IPS-NIHi11 (cell line): ENCODE data around the gene CCHCR1.

Source experiments
- DNase-seq: peaks from one replicate; pipeline ENCODE4 v3.0.0; 2012; ENCODE audit warnings: mixed read lengths, low spot score

Gene CCHCR1

GRCh38 chr6:31162463-31163165 is 5.0 kb upstream of the CCHCR1 start:
- DNase-seq, result no peak

DNA sequence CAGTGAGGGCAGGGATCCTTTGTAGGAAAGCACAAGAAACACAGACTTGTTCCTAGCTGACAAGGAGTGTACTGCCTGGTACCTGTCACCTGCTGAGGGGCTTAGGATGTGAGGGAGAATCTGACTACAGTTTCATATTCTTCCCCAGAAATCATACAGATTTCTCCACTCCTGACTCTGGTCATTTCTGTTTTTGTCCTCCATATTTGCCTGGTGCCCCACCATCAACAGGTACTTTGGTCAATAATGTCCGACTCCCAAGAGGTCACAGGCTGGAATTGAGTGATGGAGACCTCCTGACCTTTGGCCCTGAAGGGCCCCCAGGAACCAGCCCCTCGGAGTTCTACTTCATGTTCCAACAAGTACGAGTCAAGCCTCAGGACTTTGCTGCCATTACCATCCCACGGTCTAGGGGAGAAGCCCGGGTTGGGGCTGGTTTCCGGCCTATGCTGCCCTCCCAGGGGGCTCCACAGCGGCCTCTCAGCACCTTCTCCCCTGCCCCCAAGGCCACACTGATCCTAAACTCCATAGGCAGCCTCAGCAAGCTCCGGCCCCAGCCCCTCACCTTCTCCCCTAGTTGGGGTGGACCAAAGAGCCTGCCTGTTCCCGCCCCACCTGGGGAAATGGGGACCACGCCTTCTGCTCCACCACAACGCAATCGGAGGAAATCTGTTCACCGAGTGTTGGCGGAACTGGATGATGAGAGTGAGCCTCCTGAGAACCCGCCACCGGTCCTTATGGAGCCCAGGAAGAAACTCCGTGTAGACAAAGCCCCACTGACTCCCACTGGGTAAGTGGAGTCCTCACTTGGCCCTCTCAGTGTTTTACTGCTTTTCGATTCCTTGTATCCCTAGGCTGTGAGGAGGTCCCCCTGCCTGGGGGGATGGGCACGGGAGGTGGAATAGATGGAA is 3.9 kb upstream of the CCHCR1 start:
- DNase-seq, result no peak

- DNase-seq, result peak; percentile 61
Measured at GRCh38 chr6:31158863-31159855, 1.6 kb upstream of the CCHCR1 start.

GRCh38 chr6:31158140-31158862 is 699 bp upstream of the CCHCR1 start, which contains the start of gene TCF19:
TCF19 (plus strand) TSS chr6:31158589; CDS start chr6:31159470, 881 bp downstream.
- peak; percentile 98 for DNase-seq

GRCh38 chr6:31156641-31157040 is 961 bp downstream of the CCHCR1 start:
- no peak for DNase-seq

DNA sequence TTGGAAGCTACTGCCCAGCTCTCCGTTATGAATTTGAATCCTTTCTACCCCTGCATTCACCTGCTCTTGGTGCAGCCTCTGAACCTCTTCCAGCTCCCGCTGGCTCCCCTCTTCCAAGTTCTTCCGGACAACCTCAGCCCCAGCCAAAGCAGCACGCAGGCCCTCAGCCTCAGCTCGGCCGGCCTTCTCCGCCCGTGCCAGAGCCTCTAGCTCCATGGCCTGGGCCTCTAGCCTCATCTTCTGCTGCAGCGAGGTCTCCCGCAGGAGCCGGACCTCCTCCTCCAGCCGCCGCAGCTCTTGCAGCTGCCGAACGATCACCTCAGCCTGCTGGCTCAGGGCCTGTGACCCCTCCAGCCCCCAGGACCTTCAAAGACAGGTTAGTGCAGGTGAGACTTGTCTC is 3.2 kb downstream of the CCHCR1 start:
- DNase-seq, result no peak

DNA sequence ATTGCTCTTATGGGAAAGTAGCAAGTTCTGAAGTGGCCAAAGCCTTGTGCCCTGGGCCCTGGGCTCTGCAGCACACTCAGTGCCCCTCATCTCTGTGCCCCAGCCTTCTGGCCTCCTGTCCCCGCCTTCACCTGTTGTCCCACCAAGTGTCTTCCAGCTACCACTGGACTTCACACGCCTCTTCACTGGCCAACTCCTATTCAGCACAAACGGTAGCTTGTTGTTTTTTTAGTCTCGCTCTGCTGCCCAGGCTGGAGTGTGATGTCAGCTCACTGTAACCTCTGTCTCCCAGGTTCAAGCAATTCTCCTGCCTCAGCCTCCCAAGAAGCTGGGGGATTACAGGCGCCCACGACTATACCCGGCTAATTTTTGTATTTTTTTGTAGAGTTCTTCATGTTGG is 4.8 kb downstream of the CCHCR1 start:
- no peak for DNase-seq

DNA sequence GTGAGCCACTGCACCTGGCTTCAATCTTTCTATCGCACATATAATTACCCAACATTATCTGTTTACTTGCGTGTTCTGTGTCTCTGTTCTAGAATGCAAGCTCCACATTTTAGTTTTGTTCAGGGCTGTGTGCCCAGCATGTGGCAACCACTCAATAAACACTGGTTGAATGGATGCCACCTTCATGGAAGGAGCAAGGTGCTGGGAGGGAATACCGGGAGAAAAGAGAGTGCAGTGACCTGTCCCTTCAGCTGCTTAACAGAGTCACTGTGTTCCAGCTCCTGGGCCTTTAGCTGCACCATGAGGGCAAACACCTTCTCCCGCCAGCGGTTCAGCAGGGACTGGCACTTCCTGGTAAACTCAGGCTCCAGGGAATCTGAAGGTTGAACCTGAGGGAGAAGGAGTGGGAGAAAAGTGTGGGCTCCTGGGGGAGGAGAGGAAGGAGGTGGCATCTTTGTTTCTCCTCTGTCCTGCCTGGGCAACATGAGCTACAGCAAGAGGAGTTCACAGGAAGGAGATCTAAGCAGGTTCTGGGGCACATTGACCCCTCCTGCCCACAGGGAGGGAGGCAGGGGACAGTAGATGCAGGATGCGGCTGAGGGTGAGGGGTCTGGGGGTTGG is 7.7 kb downstream of the CCHCR1 start:
- no peak for DNase-seq

DNA sequence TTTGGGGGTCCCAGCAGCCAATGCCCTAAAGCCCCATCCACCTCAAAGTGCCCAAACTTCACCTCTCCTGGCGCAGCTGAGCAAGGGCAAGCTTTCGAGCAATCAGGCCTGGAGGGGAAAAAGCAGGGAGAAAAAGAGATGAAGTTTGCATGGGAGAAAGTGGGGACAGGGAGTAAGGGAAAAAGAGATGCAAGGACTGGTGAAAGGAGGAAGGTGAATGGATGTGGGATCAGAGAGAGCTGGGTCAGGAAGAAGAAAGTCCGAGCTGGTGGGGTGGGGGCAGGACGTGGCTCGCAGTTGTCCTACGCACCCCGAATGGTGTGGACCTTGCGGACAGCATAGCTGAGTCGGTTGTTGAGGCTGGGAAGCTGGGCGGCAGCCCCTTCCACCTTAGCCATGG is 12.2 kb downstream of the CCHCR1 start:
- DNase-seq, result no peak

GRCh38 chr6:31144970-31145340 is 12.6 kb downstream of the CCHCR1 start:
- no peak for DNase-seq

DNA sequence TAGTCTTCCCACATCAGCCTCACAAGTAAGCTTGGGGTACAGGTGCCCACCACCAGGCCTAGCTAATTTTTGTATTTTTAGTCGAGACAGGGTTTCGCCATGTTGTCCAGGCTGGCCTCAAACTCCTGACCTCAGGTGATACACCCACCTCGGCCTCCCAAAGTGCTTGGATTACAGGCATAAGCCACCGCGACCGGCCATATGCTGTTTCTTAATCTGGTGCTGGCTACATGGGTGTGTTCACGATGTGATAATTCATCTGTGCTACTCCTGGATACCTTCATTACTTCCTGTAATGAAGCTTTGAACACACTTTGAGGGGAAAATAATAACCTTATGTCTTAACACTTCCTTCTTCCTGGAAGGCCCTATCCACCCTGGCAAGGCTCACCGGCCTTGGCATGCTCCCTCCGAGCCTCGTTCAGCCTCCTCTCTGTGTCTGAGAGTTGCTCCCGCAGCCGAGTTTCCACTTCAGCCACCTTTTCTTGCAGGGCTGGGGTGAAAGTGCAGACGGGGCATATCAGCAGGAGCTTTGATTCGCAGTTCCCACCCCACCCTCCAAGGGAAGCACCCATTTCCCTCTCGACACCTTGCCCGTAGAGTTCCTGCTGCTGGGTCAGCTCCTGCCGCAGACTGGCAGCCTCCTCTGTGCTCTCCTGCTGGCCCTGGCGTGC is 13.2 kb downstream of the CCHCR1 start:
- no peak for DNase-seq

DNA sequence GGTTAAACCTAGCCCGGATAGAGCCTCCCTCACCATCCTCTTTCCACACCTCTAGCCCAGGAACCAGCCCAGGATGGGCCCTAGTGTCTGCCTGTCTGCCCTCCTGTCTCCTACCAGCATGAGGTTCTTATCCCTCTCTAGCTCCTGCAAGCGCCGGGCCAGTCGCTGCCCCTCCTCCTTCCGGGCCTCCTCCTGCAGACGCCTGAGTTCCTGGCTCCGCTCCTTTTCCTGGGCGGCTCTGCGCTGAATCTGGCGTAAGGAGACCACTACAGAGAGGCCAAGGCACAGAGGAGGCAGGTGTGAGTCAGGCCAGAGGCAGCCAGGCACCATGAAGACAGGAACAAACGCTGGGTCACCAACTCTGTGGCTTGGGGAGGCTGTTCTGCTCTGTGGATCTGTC is 14.5 kb downstream of the CCHCR1 start:
- DNase-seq, result peak; percentile 74

DNA sequence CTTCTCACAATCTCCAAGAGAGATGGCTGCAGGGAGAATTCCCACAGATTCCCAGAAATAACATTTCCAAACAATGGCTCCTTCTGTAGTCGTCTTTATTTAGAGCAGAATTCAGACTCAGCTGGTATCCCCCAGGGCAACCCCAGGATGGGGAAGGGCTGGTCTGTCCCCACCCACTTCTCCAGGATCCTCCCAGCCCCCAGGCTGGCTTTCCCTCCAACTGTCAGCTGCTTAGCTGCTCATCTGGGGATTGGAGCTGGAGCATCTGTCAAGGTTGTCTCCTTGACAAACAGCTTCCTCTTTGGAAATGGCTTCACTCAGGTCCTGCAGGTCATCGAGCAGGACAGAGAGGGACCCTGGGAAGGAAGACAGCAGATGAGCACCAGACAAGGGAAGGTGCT is 15.2 kb downstream of the CCHCR1 start:
- DNase-seq, result no peak

GRCh38 chr6:31140643-31141042 is 17.0 kb downstream of the CCHCR1 start:
- DNase-seq, result no peak

DNA sequence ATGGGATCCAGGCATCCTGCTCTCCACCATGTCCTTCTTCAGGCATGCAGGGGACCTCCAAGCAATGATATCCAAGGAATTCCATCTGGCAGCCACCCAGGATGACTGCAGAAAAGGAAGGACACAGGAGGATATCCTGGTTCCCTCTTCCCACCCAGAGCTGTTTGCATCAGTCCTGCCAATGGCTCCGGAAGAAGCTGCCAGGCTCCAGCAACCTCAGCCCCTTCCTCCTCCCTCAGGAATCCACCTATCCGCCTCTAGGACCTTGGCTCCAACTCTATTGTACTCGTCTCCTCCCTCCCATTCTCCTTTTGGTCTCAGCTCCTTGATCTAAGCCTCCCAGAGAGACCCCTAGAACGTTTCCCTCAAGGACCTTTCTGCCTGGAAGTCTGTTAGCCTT is 18.0 kb downstream of the CCHCR1 start:
- DNase-seq, result peak; percentile 72

- no peak for DNase-seq
Measured at GRCh38 chr6:31138982-31139381, 18.6 kb downstream of the CCHCR1 start, which contains the start of gene PSORS1C2. PSORS1C2 (minus strand) TSS chr6:31139066; CDS start chr6:31139026, 40 bp downstream.

DNA sequence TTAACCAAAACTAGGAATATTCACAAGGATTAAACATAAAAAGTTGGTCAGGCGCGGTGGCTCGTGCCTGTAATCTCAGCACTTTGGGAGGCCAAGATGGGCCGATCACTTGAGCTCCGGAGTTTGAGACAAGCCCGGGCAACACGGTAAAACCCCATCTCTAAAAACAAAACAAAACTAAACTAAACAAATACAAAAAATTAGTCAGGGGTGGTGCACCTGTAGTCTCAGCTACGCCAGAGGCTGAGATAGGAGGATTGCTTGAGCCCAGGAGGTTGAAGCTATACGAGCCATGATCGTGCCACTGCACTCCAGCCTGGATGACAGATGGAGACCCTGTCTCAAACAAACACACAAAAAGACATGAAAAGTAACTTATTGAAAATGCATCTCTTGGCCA is 21.9 kb downstream of the CCHCR1 start:
- no peak for DNase-seq

GRCh38 chr6:31132806-31133205 is 24.8 kb downstream of the CCHCR1 start:
- DNase-seq, result no peak

DNA sequence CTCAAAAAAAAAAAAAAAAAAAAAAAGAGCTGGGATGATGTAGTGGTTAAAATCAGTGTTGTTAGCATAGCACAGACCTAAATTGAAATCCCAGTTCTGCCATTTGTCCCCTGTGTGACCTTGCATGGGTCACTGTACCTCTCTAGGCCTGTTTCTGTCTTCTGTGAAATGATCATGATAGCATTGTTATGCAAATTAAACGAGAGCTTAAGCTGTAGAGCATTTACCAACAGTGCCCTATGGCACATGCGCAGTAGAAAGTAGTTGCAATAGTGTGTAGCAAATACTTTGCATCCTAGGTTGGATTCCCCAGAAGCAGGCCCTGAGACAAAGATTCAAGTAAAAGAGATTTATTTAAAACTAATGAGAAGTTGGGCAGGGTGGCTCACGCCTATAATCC is 26.0 kb downstream of the CCHCR1 start:
- DNase-seq, result no peak

- DNase-seq, result no peak
Measured at GRCh38 chr6:31130751-31131150, 26.9 kb downstream of the CCHCR1 start.
